Right lobe of liver (tissue), 6 donors: Measurements from ENCODE around the gene JAK2. TPM values are rescaled to one million over a fixed set of nuclear protein-coding genes. Genes with fewer than 3 reads are reported as not detected.

Experiments
- ATAC-seq, 4 donors: fragments of 200-7000 bp; cut with Tn5 transposase; one replicate each; pipeline ENCODE4 v1.9.1; 2020; ENCODE audit warnings: mild to moderate bottlenecking in 4 of 4, moderate library complexity in 4 of 4
- DNase-seq, 3 donors: peaks; one replicate each; pipeline ENCODE4 v3.0.0-alpha.2; 2020
- H3K27ac ChIP-seq, 3 donors: fragments of 200-600 bp; one replicate each; pipeline ENCODE4 v1.8.0; 2022
- H3K27me3 ChIP-seq, 2 donors: fragments of 200-600 bp; one replicate each; pipeline ENCODE4 v1.8.0; 2022
- H3K36me3 ChIP-seq, 4 donors: fragments of 200-600 bp; sonication (generic) in 1 of 4; one replicate each; pipeline versions ENCODE4 v1.5.1 to v1.8.0; 2017 to 2022; ENCODE audit warnings: control low read depth in 1 of 4
- H3K4me1 ChIP-seq, 4 donors: fragments of 200-600 bp; sonication (generic) in 1 of 4; one replicate each; pipeline versions ENCODE4 v1.5.1 to v1.8.0; 2017 to 2022; ENCODE audit warnings: control low read depth in 1 of 4
- H3K4me3 ChIP-seq, 3 donors: fragments of 200-600 bp; one replicate each; pipeline ENCODE4 v1.8.0; 2022
- H3K9me3 ChIP-seq, 4 donors: fragments of 200-600 bp; sonication (generic) in 1 of 4; one replicate each; pipeline versions ENCODE4 v1.5.1 to v1.8.0; 2017 to 2022; ENCODE audit warnings: control low read depth in 1 of 4
- POLR2A ChIP-seq: fragments of 450-650 bp; IDR thresholded peaks from one replicate; pipeline ENCODE4 v1.6.1; 2017; ENCODE audit warnings: antibody characterized with exemption, mild to moderate bottlenecking
- WGBS: methylation state at CpG from one replicate; pipeline ENCODE4 v1.1.6; 2018; ENCODE audit warnings: low coverage, low lambda C conversion rate; ENCODE audit not compliant: insufficient coverage; ENCODE audit errors: missing lambda C conversion rate; 5-methylcytosine and 5-hydroxymethylcytosine counted together
- intact Hi-C, 2 donors: fragments of 100-400 bp; cut with DNase I; formaldehyde crosslinking; loops; one replicate each; pipeline versions ENCODE4 v1.11.2 to v1.14.1; 2022
- total RNA-seq, 6 experiments: library from RNA; depleted of rRNA in 2 of 6; stranded (reverse); fragments of >200 nt in 2 of 6; fragmentation: NEBNext Ultra II Directional in 3 of 6; extraction: Animal tissue kit (Norgen Biotek cat#: 25700) in 3 of 6; gene quantifications; one replicate each; pipeline versions ENCODE4 v1.1.0 to v1.2.4, GENCODE V29; 2016 to 2023
- TF ChIP-seq, protein P1 (sequence below), 4 donors: fragments of 200-600 bp in 3 of 4; fragments of 450-650 bp in 1 of 4; IDR thresholded peaks; one replicate each; pipeline versions ENCODE4 v1.5.1 to v1.8.0; 2016 to 2022; ENCODE audit warnings: antibody characterized with exemption in 4 of 4, mild to moderate bottlenecking in 2 of 4
- donor health status: DM: no; HTN: yes; CAD: no.
- donor health status: DM: no; HTN: no; CAD: no.
- donor health status: DM: no; HTN: no; CAD: no.
- donor health status: DM: no; HTN: yes; CAD: no.
- donor health status: DM: no; HTN: yes; CAD: no.

JAK2 gene
- total RNA-seq, 6 experiments from 2014 or later: 3.6 to 6.5 (median 4.4) TPM

GRCh38 chr9:4994166-4994890 lies 9.3 kb downstream of the JAK2 start:
- WGBS: 84% methylated on average over 4 of the region's 4 CpGs
- H3K27ac ChIP-seq: no peak overlapping the region
- no peak overlapping the region for H3K4me3 ChIP-seq
- H3K27me3 ChIP-seq: no peaks in the 10 kb centered on the region
- TF ChIP-seq, protein P1, sequence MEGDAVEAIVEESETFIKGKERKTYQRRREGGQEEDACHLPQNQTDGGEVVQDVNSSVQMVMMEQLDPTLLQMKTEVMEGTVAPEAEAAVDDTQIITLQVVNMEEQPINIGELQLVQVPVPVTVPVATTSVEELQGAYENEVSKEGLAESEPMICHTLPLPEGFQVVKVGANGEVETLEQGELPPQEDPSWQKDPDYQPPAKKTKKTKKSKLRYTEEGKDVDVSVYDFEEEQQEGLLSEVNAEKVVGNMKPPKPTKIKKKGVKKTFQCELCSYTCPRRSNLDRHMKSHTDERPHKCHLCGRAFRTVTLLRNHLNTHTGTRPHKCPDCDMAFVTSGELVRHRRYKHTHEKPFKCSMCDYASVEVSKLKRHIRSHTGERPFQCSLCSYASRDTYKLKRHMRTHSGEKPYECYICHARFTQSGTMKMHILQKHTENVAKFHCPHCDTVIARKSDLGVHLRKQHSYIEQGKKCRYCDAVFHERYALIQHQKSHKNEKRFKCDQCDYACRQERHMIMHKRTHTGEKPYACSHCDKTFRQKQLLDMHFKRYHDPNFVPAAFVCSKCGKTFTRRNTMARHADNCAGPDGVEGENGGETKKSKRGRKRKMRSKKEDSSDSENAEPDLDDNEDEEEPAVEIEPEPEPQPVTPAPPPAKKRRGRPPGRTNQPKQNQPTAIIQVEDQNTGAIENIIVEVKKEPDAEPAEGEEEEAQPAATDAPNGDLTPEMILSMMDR (IDR thresholded peaks at IDR 0.05): no peak
- TF ChIP-seq POLR2A: no peak
- no peaks in the 10 kb centered on the region for H3K9me3 ChIP-seq
- no peak for DNase-seq
- H3K36me3 ChIP-seq: peaks cover 0 to 3% (median 0%) of the 10 kb centered on the region in 4 donors
- peaks cover 0 to 6% (median 0%) of the 10 kb centered on the region in 4 donors for H3K4me1 ChIP-seq
- no peak for ATAC-seq
- intact Hi-C loops: loop anchor here in 1 of 2 donors (5.0 kb wide), 1 partner anchor 237 kb away; no protein-coding TSS in a partner anchor

- Histone ChIP-seq H3K36me3 (peaks cover 0 to 3% (median 0%) of the 10 kb centered on the region in 4 donors), H3K27me3 (no peaks in the 10 kb centered on the region), H3K4me1 (no peaks in the 10 kb centered on the region), H3K4me3 (no peak overlapping the region), H3K9me3 (no peaks in the 10 kb centered on the region), H3K27ac (no peak overlapping the region)
- no peak for ATAC-seq
- DNase-seq: no peak
- intact Hi-C loops: no loop called here
- TF ChIP-seq, protein P1 (IDR thresholded peaks at IDR 0.05): no peak
- no peak for TF ChIP-seq POLR2A
- WGBS: 97% methylated on average over 3 of the region's 3 CpGs
These were observed 12.1 kb downstream of the JAK2 start for GRCh38 chr9:4997196-4997595.

- TF ChIP-seq, protein P1 (IDR thresholded peaks at IDR 0.05): no peak
- no peak for TF ChIP-seq POLR2A
- no peaks in the 10 kb centered on the region for H3K27me3 ChIP-seq
- no peak for ATAC-seq
- H3K27ac ChIP-seq: no peak overlapping the region
- no peaks in the 10 kb centered on the region for H3K4me1 ChIP-seq
- H3K4me3 ChIP-seq: no peak overlapping the region
- H3K36me3 ChIP-seq: peaks cover 0 to 2% (median 0%) of the 10 kb centered on the region in 4 donors
- intact Hi-C loops: no loop called here
- H3K9me3 ChIP-seq: no peaks in the 10 kb centered on the region
- DNase-seq: no peak
These were observed 12.6 kb downstream of the JAK2 start for GRCh38 chr9:4997631-4998030.

DNA sequence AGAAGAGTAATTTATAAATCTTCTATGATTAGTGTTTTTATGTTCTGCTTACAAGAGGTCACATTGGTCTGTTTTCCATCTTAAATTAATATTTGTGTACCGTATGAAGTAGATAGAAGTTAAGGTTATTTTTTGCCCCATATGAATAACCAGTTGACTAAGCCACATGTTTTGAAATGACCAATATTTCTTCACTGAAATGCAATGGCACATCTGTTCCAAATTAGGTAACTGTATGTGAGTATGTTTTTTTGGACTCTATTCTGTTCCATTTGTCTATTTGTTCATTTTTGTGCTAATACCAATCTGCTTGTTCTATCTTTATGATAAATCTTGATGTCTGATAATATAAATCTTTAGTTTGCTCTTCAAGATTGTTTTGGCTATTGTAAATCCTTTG lies 17.7 kb downstream of the JAK2 start:
- no peak overlapping the region for H3K4me3 ChIP-seq
- DNase-seq: no peak
- H3K27ac ChIP-seq: no peak overlapping the region
- no peaks in the 10 kb centered on the region for H3K9me3 ChIP-seq
- no peaks in the 10 kb centered on the region for H3K27me3 ChIP-seq
- H3K4me1 ChIP-seq: no peaks in the 10 kb centered on the region
- no peak for TF ChIP-seq POLR2A
- TF ChIP-seq, protein P1 (IDR thresholded peaks at IDR 0.05): no peak
- intact Hi-C loops: no loop called here
- no peak for ATAC-seq
- H3K36me3 ChIP-seq: no peaks in the 10 kb centered on the region
- 38% methylated on average over 1 of the region's 1 CpG for WGBS
